Measurements from ENCODE around the gene PJA2.

Gene PJA2

GRCh38 chr5:109406719-109407118, 3.1 kb downstream of the PJA2 start:
- TF ChIP-seq, protein P1, sequence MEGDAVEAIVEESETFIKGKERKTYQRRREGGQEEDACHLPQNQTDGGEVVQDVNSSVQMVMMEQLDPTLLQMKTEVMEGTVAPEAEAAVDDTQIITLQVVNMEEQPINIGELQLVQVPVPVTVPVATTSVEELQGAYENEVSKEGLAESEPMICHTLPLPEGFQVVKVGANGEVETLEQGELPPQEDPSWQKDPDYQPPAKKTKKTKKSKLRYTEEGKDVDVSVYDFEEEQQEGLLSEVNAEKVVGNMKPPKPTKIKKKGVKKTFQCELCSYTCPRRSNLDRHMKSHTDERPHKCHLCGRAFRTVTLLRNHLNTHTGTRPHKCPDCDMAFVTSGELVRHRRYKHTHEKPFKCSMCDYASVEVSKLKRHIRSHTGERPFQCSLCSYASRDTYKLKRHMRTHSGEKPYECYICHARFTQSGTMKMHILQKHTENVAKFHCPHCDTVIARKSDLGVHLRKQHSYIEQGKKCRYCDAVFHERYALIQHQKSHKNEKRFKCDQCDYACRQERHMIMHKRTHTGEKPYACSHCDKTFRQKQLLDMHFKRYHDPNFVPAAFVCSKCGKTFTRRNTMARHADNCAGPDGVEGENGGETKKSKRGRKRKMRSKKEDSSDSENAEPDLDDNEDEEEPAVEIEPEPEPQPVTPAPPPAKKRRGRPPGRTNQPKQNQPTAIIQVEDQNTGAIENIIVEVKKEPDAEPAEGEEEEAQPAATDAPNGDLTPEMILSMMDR (IDR thresholded peaks at IDR 0.05; ENCODE audit: low read depth, low read length, missing control alignments): no peak
- no peak overlapping the region for H3K27ac ChIP-seq
- no peak overlapping the region for H3K4me3 ChIP-seq (ENCODE audit: low read depth, low read length)
- H3K27me3 ChIP-seq (replicated peaks): no peaks in the 10 kb centered on the region
- H3K36me3 ChIP-seq (replicated peaks): no peaks in the 10 kb centered on the region
- DNase-seq: no peak
- in situ Hi-C loops (cut with HindIII; ENCODE audit: low pct_ligation_motif_present, low sequenced_read_pairs): no loop called here

GRCh38 chr5:109404428-109404960, 5.3 kb downstream of the PJA2 start:
- TF ChIP-seq, protein P1 (IDR thresholded peaks at IDR 0.05; ENCODE audit: low read depth, low read length, missing control alignments): no peak
- no peak overlapping the region for H3K27ac ChIP-seq
- no peaks in the 10 kb centered on the region for H3K36me3 ChIP-seq (replicated peaks)
- DNase-seq: no peak
- in situ Hi-C loops (cut with HindIII; ENCODE audit: low pct_ligation_motif_present, low sequenced_read_pairs): no loop called here
- H3K4me3 ChIP-seq (ENCODE audit: low read depth, low read length): no peak overlapping the region
- H3K27me3 ChIP-seq (replicated peaks): no peaks in the 10 kb centered on the region

DNA sequence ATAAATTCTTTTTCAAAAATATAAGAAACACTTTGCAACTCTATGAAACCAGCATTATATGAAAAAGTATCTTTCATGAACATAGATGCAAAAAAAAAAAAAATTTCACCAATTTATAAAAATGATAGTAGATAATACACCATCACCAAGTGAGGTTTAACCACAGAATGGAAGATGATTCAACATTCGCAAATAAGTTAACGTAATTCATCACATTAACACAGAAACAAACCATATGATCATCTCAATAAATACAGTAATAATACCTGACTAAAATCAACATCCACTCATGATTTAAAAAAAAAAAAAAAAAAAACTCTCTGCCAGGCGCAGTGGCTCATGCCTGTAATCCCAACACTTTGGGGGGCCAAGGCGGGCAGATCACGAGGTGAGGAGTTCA, 6.3 kb downstream of the PJA2 start:
- no peak overlapping the region for H3K4me3 ChIP-seq (ENCODE audit: low read depth, low read length)
- H3K36me3 ChIP-seq (replicated peaks): no peaks in the 10 kb centered on the region
- H3K27ac ChIP-seq: no peak overlapping the region
- TF ChIP-seq, protein P1 (IDR thresholded peaks at IDR 0.05; ENCODE audit: low read depth, low read length, missing control alignments): no peak
- no peak for DNase-seq
- in situ Hi-C loops (cut with HindIII; ENCODE audit: low pct_ligation_motif_present, low sequenced_read_pairs): no loop called here
- H3K27me3 ChIP-seq (replicated peaks): no peaks in the 10 kb centered on the region

DNA sequence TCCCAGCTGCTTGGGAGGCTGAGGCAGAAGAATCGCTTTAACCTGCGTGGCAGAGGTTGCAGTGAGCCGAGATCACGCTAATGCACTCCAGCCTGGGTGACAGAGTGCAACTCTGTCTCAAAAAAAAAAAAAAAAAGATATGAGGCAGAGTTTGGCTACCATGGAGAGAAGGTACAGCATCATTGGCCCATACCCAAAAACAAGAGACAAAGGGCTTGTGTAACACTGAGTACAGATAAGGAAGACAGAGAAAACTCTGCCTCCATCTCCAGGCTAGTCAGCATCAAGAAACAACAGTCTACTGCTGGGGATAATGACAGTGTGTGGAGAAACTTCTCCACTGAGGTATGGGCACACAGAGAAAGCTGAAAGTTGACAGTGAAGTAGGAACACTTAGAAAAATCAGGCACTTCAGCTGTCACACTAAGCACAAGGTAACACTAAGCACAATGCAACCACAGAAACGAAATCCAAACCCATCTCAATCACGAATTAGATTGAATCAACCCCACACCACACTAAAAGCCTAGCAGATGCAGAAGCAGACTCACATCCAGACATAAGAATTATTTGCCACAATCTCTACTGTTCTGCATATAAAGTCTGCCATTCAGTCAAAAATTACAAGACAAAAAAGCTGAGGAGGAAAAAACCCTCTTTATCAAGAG, 10.5 kb downstream of the PJA2 start:
- DNase-seq: peak; percentile 68
- Histone ChIP-seq H3K4me3 (ENCODE audit: low read depth, low read length) (no peak overlapping the region), H3K27me3 (replicated peaks) (no peaks in the 10 kb centered on the region), H3K36me3 (replicated peaks) (no peaks in the 10 kb centered on the region), H3K27ac (no peak overlapping the region)
- in situ Hi-C loops (cut with HindIII; ENCODE audit: low pct_ligation_motif_present, low sequenced_read_pairs): no loop called here
- TF ChIP-seq, protein P1 (IDR thresholded peaks at IDR 0.05; ENCODE audit: low read depth, low read length, missing control alignments): no peak

GRCh38 chr5:109396965-109397364, 12.8 kb downstream of the PJA2 start:
- Histone ChIP-seq H3K4me3 (ENCODE audit: low read depth, low read length) (no peak overlapping the region), H3K27ac (no peak overlapping the region), H3K27me3 (replicated peaks) (no peaks in the 10 kb centered on the region), H3K36me3 (replicated peaks) (no peaks in the 10 kb centered on the region)
- DNase-seq: no peak
- TF ChIP-seq, protein P1 (IDR thresholded peaks at IDR 0.05; ENCODE audit: low read depth, low read length, missing control alignments): no peak
- in situ Hi-C loops (cut with HindIII; ENCODE audit: low pct_ligation_motif_present, low sequenced_read_pairs): no loop called here

GRCh38 chr5:109394806-109395205, 15.0 kb downstream of the PJA2 start:
- H3K27ac ChIP-seq: no peak overlapping the region
- in situ Hi-C loops (cut with HindIII; ENCODE audit: low pct_ligation_motif_present, low sequenced_read_pairs): no loop called here
- DNase-seq: no peak
- no peak overlapping the region for H3K4me3 ChIP-seq (ENCODE audit: low read depth, low read length)
- TF ChIP-seq, protein P1 (IDR thresholded peaks at IDR 0.05; ENCODE audit: low read depth, low read length, missing control alignments): no peak
- H3K27me3 ChIP-seq (replicated peaks): no peaks in the 10 kb centered on the region
- H3K36me3 ChIP-seq (replicated peaks): no peaks in the 10 kb centered on the region
